WERI-Rb-1 (cell line): ENCODE data around the gene ENAM.
A peak's percentile ranks its signal among the peaks of the same experiment; 100 is the strongest.

Experiments
- DNase-seq: peaks from one replicate; pipeline ENCODE4 v3.0.0-alpha.2; 2020
- H3K27ac ChIP-seq: fragments of 250-450 bp; sonication (Bioruptor Pico); 2 replicates; pipeline ENCODE4 v1.5.1; 2020; ENCODE audit warnings: mild to moderate bottlenecking, moderate library complexity
- H3K27me3 ChIP-seq: fragments of 250-450 bp; sonication (Bioruptor Pico); 2 replicates; pipeline ENCODE4 v1.5.1; 2021; ENCODE audit warnings: mild to moderate bottlenecking, low read depth, moderate library complexity; ENCODE audit not compliant: insufficient read depth, severe bottlenecking
- H3K36me3 ChIP-seq: fragments of 250-450 bp; sonication (Bioruptor Pico); 2 replicates; pipeline ENCODE4 v1.5.1; 2020; ENCODE audit warnings: mild to moderate bottlenecking, moderate library complexity
- H3K4me3 ChIP-seq: 2 replicates; pipeline ENCODE4 v1.5.1; 2011; ENCODE audit warnings: low read depth, mild to moderate bottlenecking, control low read depth, low read length
- H3K9me3 ChIP-seq: fragments of 250-450 bp; sonication (Bioruptor Pico); 2 replicates; pipeline ENCODE4 v1.5.1; 2021; ENCODE audit warnings: mild to moderate bottlenecking, moderate library complexity; ENCODE audit not compliant: severe bottlenecking
- CTCF ChIP-seq: IDR thresholded peaks from 2 replicates; pipeline ENCODE4 v1.5.1; 2011; ENCODE audit warnings: low read depth, mild to moderate bottlenecking, control low read depth, inconsistent platforms, low read length

Gene ENAM

GRCh38 chr4:70629469-70630090 is 1.0 kb downstream of the ENAM start:
- Histone ChIP-seq H3K27ac (no peak overlapping the region), H3K9me3 (no peaks in the 10 kb centered on the region), H3K36me3 (no peaks in the 10 kb centered on the region), H3K27me3 (no peaks in the 10 kb centered on the region), H3K4me3 (no peak overlapping the region)
- TF ChIP-seq CTCF = no peak
- no peak for DNase-seq

GRCh38 chr4:70630162-70630561 is 1.6 kb downstream of the ENAM start:
- no peak for DNase-seq
- TF ChIP-seq CTCF = no peak
- no peak overlapping the region for H3K27ac ChIP-seq

DNA sequence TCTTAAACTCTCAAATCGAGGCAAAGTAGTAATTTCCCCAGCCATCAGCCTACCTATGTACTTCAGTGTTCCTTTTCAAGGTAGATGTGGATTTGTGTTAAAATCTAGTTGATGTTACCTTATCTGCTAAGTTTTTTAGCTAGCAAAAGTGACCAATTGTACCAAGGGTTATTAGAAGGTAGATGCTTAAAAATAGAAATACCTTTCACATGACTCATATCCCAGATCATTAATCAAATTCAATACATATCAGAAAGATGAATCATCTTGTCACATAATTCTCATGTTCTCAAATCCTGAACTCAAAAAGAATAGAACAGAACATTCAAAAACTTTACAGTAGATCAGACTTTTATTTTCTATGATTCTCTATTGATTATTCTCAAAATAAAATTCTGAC is 3.5 kb downstream of the ENAM start:
- DNase-seq = no peak

More at GRCh38 chr4:70630162-70630561, 1.6 kb downstream of the ENAM start:
- H3K27me3 ChIP-seq = no peaks in the 10 kb centered on the region
- H3K4me3 ChIP-seq = no peak overlapping the region
- no peaks in the 10 kb centered on the region for H3K36me3 ChIP-seq
- H3K9me3 ChIP-seq = no peaks in the 10 kb centered on the region

DNA sequence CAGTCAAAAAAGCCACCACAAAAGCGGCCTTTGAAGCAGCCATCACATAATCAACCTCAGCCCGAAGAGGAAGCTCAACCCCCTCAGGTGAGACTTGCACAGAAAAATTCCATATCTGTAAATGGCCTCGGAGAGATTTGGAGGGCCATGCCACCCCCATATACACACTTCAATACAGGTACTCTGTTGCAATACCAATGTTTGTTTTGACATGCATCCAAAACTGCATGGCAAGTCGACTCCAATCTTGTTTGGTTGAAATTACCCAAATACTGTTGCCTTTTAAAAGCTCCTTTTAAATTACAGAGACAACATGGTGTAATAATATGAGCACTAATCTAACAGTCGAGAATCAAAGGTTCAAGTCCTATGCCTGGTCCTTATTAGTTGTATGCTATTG is 5.9 kb downstream of the ENAM start:
- no peak overlapping the region for H3K4me3 ChIP-seq
- no peaks in the 10 kb centered on the region for H3K9me3 ChIP-seq
- no peaks in the 10 kb centered on the region for H3K27me3 ChIP-seq
- no peak for DNase-seq
- no peak overlapping the region for H3K27ac ChIP-seq
- H3K36me3 ChIP-seq = no peaks in the 10 kb centered on the region
- no peak for TF ChIP-seq CTCF

More for the DNA sequence above, 3.5 kb downstream of the ENAM start:
- no peaks in the 10 kb centered on the region for H3K36me3 ChIP-seq
- H3K27ac ChIP-seq = no peak overlapping the region
- no peak for TF ChIP-seq CTCF
- no peaks in the 10 kb centered on the region for H3K9me3 ChIP-seq
- H3K27me3 ChIP-seq = no peaks in the 10 kb centered on the region
- H3K4me3 ChIP-seq = no peak overlapping the region

DNA sequence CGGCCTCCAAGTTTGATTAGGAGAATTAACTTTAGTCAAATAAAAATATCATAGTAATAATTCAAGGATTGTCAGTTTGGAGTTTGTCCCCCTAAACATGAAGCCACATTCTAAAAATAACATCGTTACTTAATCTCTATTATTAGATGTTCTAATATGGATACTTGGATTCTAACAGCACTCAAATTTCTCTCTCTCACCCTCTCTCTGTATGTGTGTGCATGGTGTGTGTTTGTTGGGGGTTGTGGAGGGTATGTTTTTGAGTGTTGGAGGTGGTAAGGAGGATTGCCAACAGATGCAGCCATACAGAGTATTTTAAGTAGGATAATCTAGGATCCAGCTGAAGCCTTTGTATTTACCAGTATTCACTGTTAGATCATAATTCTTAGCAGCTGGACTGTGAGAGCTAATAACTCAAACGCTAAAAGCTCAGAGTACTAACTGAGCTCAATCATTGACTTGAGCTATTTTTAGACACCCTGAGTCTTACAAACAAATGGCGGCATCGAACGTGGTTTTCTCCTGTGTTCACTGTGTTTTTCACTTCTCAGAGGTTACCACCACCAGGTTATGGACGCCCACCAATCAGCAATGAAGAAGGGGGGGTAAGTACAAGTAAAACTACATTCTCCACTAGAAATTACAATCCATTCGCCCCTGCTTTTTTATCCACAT is 8.8 kb downstream of the ENAM start:
- Histone ChIP-seq H3K9me3 (no peaks in the 10 kb centered on the region), H3K27me3 (no peaks in the 10 kb centered on the region), H3K36me3 (no peaks in the 10 kb centered on the region), H3K4me3 (no peak overlapping the region), H3K27ac (0 out of 2 replicates have a peak overlapping the region, but pooled peaks have one; percentile 20)
- no peak for DNase-seq
- no peak for TF ChIP-seq CTCF
